ENCODE measurements around the gene PRRC2C. TPM values are rescaled to one million over a fixed set of nuclear protein-coding genes. Genes with fewer than 3 reads are reported as not detected.

PRRC2C gene
- polyA plus RNA-seq, 1 donor from 2014 or later = 42.4 TPM

DNA sequence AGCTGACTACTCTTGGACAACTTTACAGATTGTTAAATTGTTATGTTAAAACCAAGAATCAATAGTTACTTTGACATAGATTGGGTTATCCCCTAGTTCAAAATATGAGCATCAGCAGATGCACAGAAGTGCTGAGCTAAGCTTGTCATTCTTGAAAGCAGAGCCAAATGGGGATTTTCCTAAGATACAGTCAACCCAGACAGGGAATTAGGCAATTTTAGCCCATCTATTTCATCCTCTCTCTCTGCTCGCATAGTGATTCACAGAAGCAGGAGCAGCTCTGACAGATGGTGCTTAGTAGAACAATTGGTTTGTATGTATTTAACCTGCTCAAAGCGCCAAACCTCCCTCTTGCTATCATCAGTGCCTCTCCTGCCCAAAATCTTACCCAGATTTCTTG, 27.9 kb upstream of the PRRC2C start:
- Histone ChIP-seq H4K20me1 (ENCODE audit: insufficient read depth) (no peaks in the 10 kb centered on the region), H3K4me2 (ENCODE audit: low read length) (no peak overlapping the region), H3K9ac (ENCODE audit: low read length) (no peak overlapping the region), H3K36me3 (ENCODE audit: insufficient read depth, low read length) (no peaks in the 10 kb centered on the region), H3K27me3 (ENCODE audit: insufficient read depth, low read depth, low read length) (no peaks in the 10 kb centered on the region), H3K4me3 (ENCODE audit: low read length) (no peak overlapping the region), H3K27ac (ENCODE audit: low read length) (no peak overlapping the region), H3K9me2 (ENCODE audit: insufficient read depth, low read length) (no peaks in the 10 kb centered on the region), H3K79me2 (replicated peaks; ENCODE audit: insufficient read depth, low read length) (no peaks in the 10 kb centered on the region), H3F3A (ENCODE audit: insufficient read depth, low read length, poor library complexity, severe bottlenecking) (no peaks in the 10 kb centered on the region), H3K9me3 (ENCODE audit: low read length) (no peaks in the 10 kb centered on the region), H2AFZ (ENCODE audit: low read depth, low read length) (no peak overlapping the region)
- TF ChIP-seq EZH2 (IDR thresholded peaks at IDR 0.05; ENCODE audit: borderline replicate concordance, insufficient read depth, low read length, poor library complexity, severe bottlenecking) (no peak), SMC3 (conservative IDR thresholded peaks at IDR 0.05; ENCODE audit: poor library complexity) (no peak), POLR2AphosphoS5 (IDR thresholded peaks at IDR 0.05) (no peak), TAF1 (IDR thresholded peaks at IDR 0.05; ENCODE audit: low read depth) (no peak), RAD21 (conservative IDR thresholded peaks at IDR 0.05) (no peak), MXI1 (conservative IDR thresholded peaks at IDR 0.05; ENCODE audit: poor library complexity, severe bottlenecking) (no peak), EP300 (conservative IDR thresholded peaks at IDR 0.05; ENCODE audit: poor library complexity, severe bottlenecking) (no peak)
- TF ChIP-seq, protein P1, sequence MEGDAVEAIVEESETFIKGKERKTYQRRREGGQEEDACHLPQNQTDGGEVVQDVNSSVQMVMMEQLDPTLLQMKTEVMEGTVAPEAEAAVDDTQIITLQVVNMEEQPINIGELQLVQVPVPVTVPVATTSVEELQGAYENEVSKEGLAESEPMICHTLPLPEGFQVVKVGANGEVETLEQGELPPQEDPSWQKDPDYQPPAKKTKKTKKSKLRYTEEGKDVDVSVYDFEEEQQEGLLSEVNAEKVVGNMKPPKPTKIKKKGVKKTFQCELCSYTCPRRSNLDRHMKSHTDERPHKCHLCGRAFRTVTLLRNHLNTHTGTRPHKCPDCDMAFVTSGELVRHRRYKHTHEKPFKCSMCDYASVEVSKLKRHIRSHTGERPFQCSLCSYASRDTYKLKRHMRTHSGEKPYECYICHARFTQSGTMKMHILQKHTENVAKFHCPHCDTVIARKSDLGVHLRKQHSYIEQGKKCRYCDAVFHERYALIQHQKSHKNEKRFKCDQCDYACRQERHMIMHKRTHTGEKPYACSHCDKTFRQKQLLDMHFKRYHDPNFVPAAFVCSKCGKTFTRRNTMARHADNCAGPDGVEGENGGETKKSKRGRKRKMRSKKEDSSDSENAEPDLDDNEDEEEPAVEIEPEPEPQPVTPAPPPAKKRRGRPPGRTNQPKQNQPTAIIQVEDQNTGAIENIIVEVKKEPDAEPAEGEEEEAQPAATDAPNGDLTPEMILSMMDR (IDR thresholded peaks at IDR 0.05; ENCODE audit: poor library complexity, severe bottlenecking) = no peak
- TF ChIP-seq, protein P2, sequence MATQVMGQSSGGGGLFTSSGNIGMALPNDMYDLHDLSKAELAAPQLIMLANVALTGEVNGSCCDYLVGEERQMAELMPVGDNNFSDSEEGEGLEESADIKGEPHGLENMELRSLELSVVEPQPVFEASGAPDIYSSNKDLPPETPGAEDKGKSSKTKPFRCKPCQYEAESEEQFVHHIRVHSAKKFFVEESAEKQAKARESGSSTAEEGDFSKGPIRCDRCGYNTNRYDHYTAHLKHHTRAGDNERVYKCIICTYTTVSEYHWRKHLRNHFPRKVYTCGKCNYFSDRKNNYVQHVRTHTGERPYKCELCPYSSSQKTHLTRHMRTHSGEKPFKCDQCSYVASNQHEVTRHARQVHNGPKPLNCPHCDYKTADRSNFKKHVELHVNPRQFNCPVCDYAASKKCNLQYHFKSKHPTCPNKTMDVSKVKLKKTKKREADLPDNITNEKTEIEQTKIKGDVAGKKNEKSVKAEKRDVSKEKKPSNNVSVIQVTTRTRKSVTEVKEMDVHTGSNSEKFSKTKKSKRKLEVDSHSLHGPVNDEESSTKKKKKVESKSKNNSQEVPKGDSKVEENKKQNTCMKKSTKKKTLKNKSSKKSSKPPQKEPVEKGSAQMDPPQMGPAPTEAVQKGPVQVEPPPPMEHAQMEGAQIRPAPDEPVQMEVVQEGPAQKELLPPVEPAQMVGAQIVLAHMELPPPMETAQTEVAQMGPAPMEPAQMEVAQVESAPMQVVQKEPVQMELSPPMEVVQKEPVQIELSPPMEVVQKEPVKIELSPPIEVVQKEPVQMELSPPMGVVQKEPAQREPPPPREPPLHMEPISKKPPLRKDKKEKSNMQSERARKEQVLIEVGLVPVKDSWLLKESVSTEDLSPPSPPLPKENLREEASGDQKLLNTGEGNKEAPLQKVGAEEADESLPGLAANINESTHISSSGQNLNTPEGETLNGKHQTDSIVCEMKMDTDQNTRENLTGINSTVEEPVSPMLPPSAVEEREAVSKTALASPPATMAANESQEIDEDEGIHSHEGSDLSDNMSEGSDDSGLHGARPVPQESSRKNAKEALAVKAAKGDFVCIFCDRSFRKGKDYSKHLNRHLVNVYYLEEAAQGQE (IDR thresholded peaks at IDR 0.05; ENCODE audit: borderline replicate concordance) = no peak

DNA sequence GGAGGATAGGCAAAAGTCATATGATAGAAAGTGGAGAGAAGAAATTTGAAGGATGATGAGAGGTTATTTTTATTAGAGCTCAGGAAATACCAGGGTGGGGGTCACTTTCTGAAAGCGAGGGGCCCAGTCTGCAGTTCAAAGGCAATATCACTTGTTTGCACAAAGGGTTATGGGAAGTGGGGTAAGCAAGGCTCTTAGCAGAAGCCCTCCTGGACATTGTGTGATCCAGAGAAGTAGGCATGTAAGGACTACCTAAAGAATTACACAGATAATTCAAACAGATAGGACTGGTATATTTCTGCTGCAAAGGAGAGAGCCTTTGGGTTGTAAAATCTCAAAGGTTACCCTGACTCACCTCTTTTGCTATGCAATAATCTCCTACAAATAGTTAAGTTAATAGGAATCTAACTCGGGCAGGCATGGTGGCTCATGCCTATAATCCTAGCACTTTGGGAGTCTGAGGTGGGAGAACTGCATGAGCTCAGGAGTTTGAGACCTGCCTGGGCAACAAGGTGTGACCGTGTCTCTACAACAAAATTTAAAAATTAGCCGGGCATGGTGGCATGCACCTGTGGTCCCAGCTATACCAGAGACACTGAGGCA, 25.2 kb upstream of the PRRC2C start:
- TF ChIP-seq EP300 (conservative IDR thresholded peaks at IDR 0.05; ENCODE audit: poor library complexity, severe bottlenecking) = no peak
- TF ChIP-seq EZH2 (IDR thresholded peaks at IDR 0.05; ENCODE audit: borderline replicate concordance, insufficient read depth, low read length, poor library complexity, severe bottlenecking) = no peak
- TF ChIP-seq, protein P1 (IDR thresholded peaks at IDR 0.05; ENCODE audit: poor library complexity, severe bottlenecking) = no peak
- no peak for TF ChIP-seq RAD21 (conservative IDR thresholded peaks at IDR 0.05)
- no peak for TF ChIP-seq SMC3 (conservative IDR thresholded peaks at IDR 0.05; ENCODE audit: poor library complexity)
- TF ChIP-seq, protein P2 (IDR thresholded peaks at IDR 0.05; ENCODE audit: borderline replicate concordance) = no peak
- no peak for TF ChIP-seq TAF1 (IDR thresholded peaks at IDR 0.05; ENCODE audit: low read depth)
- TF ChIP-seq POLR2AphosphoS5 (IDR thresholded peaks at IDR 0.05) = no peak
- no peak for TF ChIP-seq MXI1 (conservative IDR thresholded peaks at IDR 0.05; ENCODE audit: poor library complexity, severe bottlenecking)

More for the DNA sequence above, 25.2 kb upstream of the PRRC2C start:
- Histone ChIP-seq H3K79me2 (replicated peaks; ENCODE audit: insufficient read depth, low read length) (no peaks in the 10 kb centered on the region), H3K9ac (ENCODE audit: low read length) (no peak overlapping the region), H3K27me3 (ENCODE audit: insufficient read depth, low read depth, low read length) (no peaks in the 10 kb centered on the region), H3K4me2 (ENCODE audit: low read length) (no peak overlapping the region), H3K36me3 (ENCODE audit: insufficient read depth, low read length) (no peaks in the 10 kb centered on the region), H3K27ac (ENCODE audit: low read length) (no peak overlapping the region), H2AFZ (ENCODE audit: low read depth, low read length) (no peak overlapping the region), H3K4me3 (ENCODE audit: low read length) (no peak overlapping the region), H3K9me3 (ENCODE audit: low read length) (no peaks in the 10 kb centered on the region), H3F3A (ENCODE audit: insufficient read depth, low read length, poor library complexity, severe bottlenecking) (no peaks in the 10 kb centered on the region), H3K9me2 (ENCODE audit: insufficient read depth, low read length) (no peaks in the 10 kb centered on the region), H4K20me1 (ENCODE audit: insufficient read depth) (no peaks in the 10 kb centered on the region)
